Hepatocyte (in vitro differentiated cells): ENCODE data around the gene GHITM. TPM values are rescaled to one million over a fixed set of nuclear protein-coding genes. Genes with fewer than 3 reads are reported as not detected.

Experiments
- DNase-seq: peaks from one replicate; pipeline ENCODE4 v3.0.0-alpha.2; 2016; ENCODE audit warnings: low spot score
- H2AFZ ChIP-seq: fragments of 200-600 bp; sonication (generic); 2 replicates; pipeline ENCODE4 v1.6.0; 2016; ENCODE audit warnings: antibody characterized with exemption, mild to moderate bottlenecking
- H3K27ac ChIP-seq: fragments of 200-600 bp; sonication (generic); 2 replicates; pipeline ENCODE4 v1.5.1; 2016; ENCODE audit warnings: mild to moderate bottlenecking
- H3K27me3 ChIP-seq: fragments of 200-600 bp; sonication (generic); 2 replicates; pipeline ENCODE4 v1.6.1; 2016
- H3K36me3 ChIP-seq: fragments of 200-600 bp; sonication (generic); replicated peaks from 2 replicates; pipeline ENCODE4 v1.5.1; 2016; ENCODE audit warnings: low read depth; ENCODE audit not compliant: insufficient read depth
- H3K4me1 ChIP-seq: fragments of 200-600 bp; sonication (generic); 2 replicates; pipeline ENCODE4 v1.5.1; 2016; ENCODE audit warnings: mild to moderate bottlenecking, moderate library complexity; ENCODE audit not compliant: insufficient read depth
- H3K4me2 ChIP-seq: fragments of 200-600 bp; sonication (generic); 2 replicates; pipeline ENCODE4 v1.6.0; 2016
- H3K4me3 ChIP-seq: fragments of 200-600 bp; sonication (generic); 2 replicates; pipeline ENCODE4 v1.5.1; 2016; ENCODE audit warnings: mild to moderate bottlenecking
- H3K79me2 ChIP-seq: fragments of 200-600 bp; sonication (generic); 2 replicates; pipeline ENCODE4 v1.6.0; 2017; ENCODE audit warnings: mild to moderate bottlenecking
- H3K9me2 ChIP-seq: fragments of 200-600 bp; sonication (generic); replicated peaks from 2 replicates; pipeline ENCODE4 v1.6.0; 2017; ENCODE audit warnings: mild to moderate bottlenecking; ENCODE audit not compliant: insufficient read depth
- H3K9me3 ChIP-seq: fragments of 200-600 bp; sonication (generic); 2 replicates; pipeline ENCODE4 v1.5.1; 2016; ENCODE audit warnings: low read depth, mild to moderate bottlenecking
- H4K20me1 ChIP-seq: fragments of 200-600 bp; sonication (generic); 2 replicates; pipeline ENCODE4 v1.6.0; 2016; ENCODE audit warnings: mild to moderate bottlenecking; ENCODE audit not compliant: insufficient read depth, poor library complexity, severe bottlenecking
- CTCF ChIP-seq: fragments of 200-600 bp; sonication (generic); IDR thresholded peaks from 2 replicates; pipeline ENCODE4 v1.5.1; 2016; ENCODE audit warnings: antibody characterized with exemption, mild to moderate bottlenecking; ENCODE audit not compliant: poor library complexity
- EZH2 ChIP-seq: fragments of 200-600 bp; sonication (generic); IDR thresholded peaks from 2 replicates; pipeline ENCODE4 v1.6.1; 2016; ENCODE audit warnings: antibody characterized with exemption, mild to moderate bottlenecking, borderline replicate concordance
- EZH2phosphoT487 ChIP-seq: fragments of 200-600 bp; sonication (generic); IDR thresholded peaks from one replicate; pipeline ENCODE4 v1.6.1; 2018; ENCODE audit warnings: antibody characterized with exemption, mild to moderate bottlenecking, low read depth, moderate library complexity; ENCODE audit not compliant: unreplicated experiment, severe bottlenecking
- WGBS: methylation state at CpG from one replicate; pipeline ENCODE4 v1.1.6; 2016; ENCODE audit warnings: low lambda C conversion rate; ENCODE audit errors: missing lambda C conversion rate; 5-methylcytosine and 5-hydroxymethylcytosine counted together
- polyA plus RNA-seq: library from polyadenylated mRNA; unstranded; fragments of >200 nt; fragmentation: Nextera tagmentation; extraction: Ambion mirVana; gene quantifications from 2 replicates; pipeline ENCODE4 v1.2.1, GENCODE V29; 2016
- total RNA-seq: library from RNA; depleted of rRNA; stranded (reverse); fragments of >200 nt; gene quantifications from 2 replicates; pipeline ENCODE4 v1.2.3, GENCODE V29; 2014

GHITM gene
- total and polyA plus RNA-seq, 2 experiments from 2014 or later, result 215 to 273 TPM

GRCh38 chr10:84155521-84155920, 16.2 kb downstream of the GHITM start:
- no peaks in the 10 kb centered on the region for H3K9me2 ChIP-seq
- H3K79me2 ChIP-seq, result no peaks in the 10 kb centered on the region

GRCh38 chr10:84156009-84156408, 16.7 kb downstream of the GHITM start:
- no peaks in the 10 kb centered on the region for H3K9me3 ChIP-seq
- H3K27me3 ChIP-seq, result peaks cover 3% of the 10 kb centered on the region
- H3K4me2 ChIP-seq, result no peak overlapping the region
- H3K9me2 ChIP-seq, result no peaks in the 10 kb centered on the region
- no peak overlapping the region for H3K27ac ChIP-seq
- no peaks in the 10 kb centered on the region for H4K20me1 ChIP-seq
- H3K36me3 ChIP-seq, result no peaks in the 10 kb centered on the region
- H3K4me1 ChIP-seq, result no peaks in the 10 kb centered on the region
- H3K79me2 ChIP-seq, result no peaks in the 10 kb centered on the region
- TF ChIP-seq CTCF (no peak), EZH2phosphoT487 (no peak), EZH2 (no peak)
- no peak for DNase-seq
- no peak overlapping the region for H3K4me3 ChIP-seq
- H2AFZ ChIP-seq, result no peak overlapping the region
- WGBS, result 94% methylated on average over 2 of the region's 2 CpGs

More at GRCh38 chr10:84155521-84155920, 16.2 kb downstream of the GHITM start:
- H3K27ac ChIP-seq, result no peak overlapping the region
- no peaks in the 10 kb centered on the region for H3K36me3 ChIP-seq
- H3K27me3 ChIP-seq, result peaks cover 3% of the 10 kb centered on the region
- no peaks in the 10 kb centered on the region for H3K4me1 ChIP-seq
- no peaks in the 10 kb centered on the region for H3K9me3 ChIP-seq
- H4K20me1 ChIP-seq, result no peaks in the 10 kb centered on the region
- H2AFZ ChIP-seq, result no peak overlapping the region
- TF ChIP-seq CTCF, result no peak
- TF ChIP-seq EZH2, result no peak
- TF ChIP-seq EZH2phosphoT487, result no peak
- no peak overlapping the region for H3K4me3 ChIP-seq
- DNase-seq, result no peak
- 86% methylated on average over 4 of the region's 4 CpGs for WGBS
- H3K4me2 ChIP-seq, result no peak overlapping the region

GRCh38 chr10:84156768-84157167, 17.5 kb downstream of the GHITM start:
- H3K27ac ChIP-seq, result no peak overlapping the region
- no peak overlapping the region for H3K4me2 ChIP-seq
- no peaks in the 10 kb centered on the region for H3K9me3 ChIP-seq
- no peak for DNase-seq
- no peak for TF ChIP-seq EZH2
- TF ChIP-seq CTCF, result no peak
- no peak for TF ChIP-seq EZH2phosphoT487
- no peaks in the 10 kb centered on the region for H3K36me3 ChIP-seq
- no peaks in the 10 kb centered on the region for H4K20me1 ChIP-seq
- 86% methylated on average over 10 of the region's 10 CpGs for WGBS
- H3K79me2 ChIP-seq, result no peaks in the 10 kb centered on the region
- no peaks in the 10 kb centered on the region for H3K9me2 ChIP-seq
- H3K27me3 ChIP-seq, result peaks cover 3% of the 10 kb centered on the region
- no peak overlapping the region for H3K4me3 ChIP-seq
- H2AFZ ChIP-seq, result no peak overlapping the region
- no peaks in the 10 kb centered on the region for H3K4me1 ChIP-seq

- no peak overlapping the region for H3K27ac ChIP-seq
- no peak for TF ChIP-seq EZH2
- no peak for TF ChIP-seq CTCF
- no peak for TF ChIP-seq EZH2phosphoT487
- no peaks in the 10 kb centered on the region for H3K9me3 ChIP-seq
- no peak for DNase-seq
- H2AFZ ChIP-seq, result no peak overlapping the region
- no peak overlapping the region for H3K4me3 ChIP-seq
- no peak overlapping the region for H3K4me2 ChIP-seq
- WGBS, result 78% methylated on average over 2 of the region's 2 CpGs
- H3K27me3 ChIP-seq, result peaks cover 3% of the 10 kb centered on the region
- H3K36me3 ChIP-seq, result no peaks in the 10 kb centered on the region
- no peaks in the 10 kb centered on the region for H4K20me1 ChIP-seq
- no peaks in the 10 kb centered on the region for H3K79me2 ChIP-seq
- H3K4me1 ChIP-seq, result no peaks in the 10 kb centered on the region
- no peaks in the 10 kb centered on the region for H3K9me2 ChIP-seq
These were observed 18.8 kb downstream of the GHITM start for GRCh38 chr10:84158061-84158460.
